Body of pancreas (tissue), 4 donors: Measurements from ENCODE around the gene SERBP1. TPM values are rescaled to one million over a fixed set of nuclear protein-coding genes. Genes with fewer than 3 reads are reported as not detected.
"Not testable (repeated sequence)": the region's sequence is repeated elsewhere in the genome, so short reads cannot be mapped to it uniquely, and the experiment has no call there.

Experiments
- ATAC-seq: fragments of 150-250 bp; one replicate; pipeline ENCODE4 v1.9.1; 2016
- DNase-seq, 4 donors: peaks; one replicate each; pipeline ENCODE4 v3.0.0-alpha.2; 2019
- H3K27ac ChIP-seq, 4 donors: fragments of 200-600 bp; sonication (generic); 1 replicate in 3 of 4; 2 replicates in 1 of 4; pipeline versions ENCODE4 v1.5.1 to v1.6.1; 2016 to 2019; ENCODE audit warnings: mild to moderate bottlenecking in 1 of 4, mixed read lengths in 1 of 4, moderate library complexity in 1 of 4
- H3K27me3 ChIP-seq, 2 donors: fragments of 200-600 bp; sonication (generic); one replicate each; pipeline ENCODE4 v1.6.0; 2016; ENCODE audit warnings: mild to moderate bottlenecking in 1 of 2
- H3K36me3 ChIP-seq, 2 donors: fragments of 200-600 bp; sonication (generic); replicated peaks in 1 of 2; 2 replicates each; pipeline ENCODE4 v1.5.1; 2016; ENCODE audit warnings: low read depth in 2 of 2; ENCODE audit not compliant: insufficient read depth in 1 of 2
- H3K4me1 ChIP-seq: fragments of 200-600 bp; sonication (generic); one replicate; pipeline ENCODE4 v1.6.0; 2016
- H3K4me3 ChIP-seq, 2 donors: fragments of 200-600 bp; sonication (generic); 1 replicate in 1 of 2; 2 replicates in 1 of 2; pipeline ENCODE4 v1.5.1; 2016 to 2019
- H3K9me3 ChIP-seq, 3 donors: fragments of 200-600 bp; sonication (generic); 1 replicate in 2 of 3; 2 replicates in 1 of 3; pipeline ENCODE4 v1.5.1; 2016
- POLR2A ChIP-seq, 3 donors: fragments of 450-650 bp; IDR thresholded peaks; one replicate each; pipeline ENCODE4 v1.6.1; 2016; ENCODE audit warnings: antibody characterized with exemption in 3 of 3, mild to moderate bottlenecking in 2 of 3
- WGBS, 2 donors: methylation state at CpG; one replicate each; pipeline ENCODE4 v1.1.5; 2017; 5-methylcytosine and 5-hydroxymethylcytosine counted together
- intact Hi-C: fragments of 100-400 bp; cut with DNase I; formaldehyde crosslinking; loops from one replicate; pipeline ENCODE4 v1.15.1; 2023
- total RNA-seq, 2 donors: library from RNA; depleted of rRNA; stranded (reverse); fragments of >200 nt; gene quantifications; one replicate each; pipeline ENCODE4 v1.1.0, GENCODE V29; 2016
- TF ChIP-seq, protein P1 (sequence below), 7 experiments: fragments of 450-650 bp in 4 of 7; fragments of 200-600 bp in 3 of 7; sonication (generic) in 3 of 7; IDR thresholded peaks; one replicate each; pipeline ENCODE4 v1.5.1; 2016 to 2019; ENCODE audit warnings: antibody characterized with exemption in 7 of 7

Gene SERBP1
- total RNA-seq, 2 donors from 2014 or later, result 77.5 to 123 TPM

DNA sequence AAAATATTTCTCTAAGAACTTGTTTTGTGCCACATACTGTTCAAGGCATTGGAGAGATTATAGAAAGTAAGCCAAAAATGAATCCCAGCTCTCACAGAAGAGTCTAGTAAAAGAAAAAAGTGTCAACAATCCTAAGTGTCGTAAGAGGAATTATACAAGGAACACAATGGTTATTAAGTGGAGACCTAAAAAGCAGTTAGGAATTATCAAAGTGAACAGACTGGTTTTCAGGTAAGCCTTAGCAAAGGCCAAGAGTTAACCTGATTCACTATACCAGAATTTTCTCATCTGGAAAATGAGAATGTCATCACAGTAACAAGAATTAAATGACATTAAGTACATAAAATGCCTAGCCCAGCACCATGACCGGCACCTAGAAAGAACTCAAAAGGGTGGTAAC, 15.6 kb downstream of the SERBP1 start:
- H3K36me3 ChIP-seq, result peaks cover 14 to 21% of the 10 kb centered on the region in 2 donors

DNA sequence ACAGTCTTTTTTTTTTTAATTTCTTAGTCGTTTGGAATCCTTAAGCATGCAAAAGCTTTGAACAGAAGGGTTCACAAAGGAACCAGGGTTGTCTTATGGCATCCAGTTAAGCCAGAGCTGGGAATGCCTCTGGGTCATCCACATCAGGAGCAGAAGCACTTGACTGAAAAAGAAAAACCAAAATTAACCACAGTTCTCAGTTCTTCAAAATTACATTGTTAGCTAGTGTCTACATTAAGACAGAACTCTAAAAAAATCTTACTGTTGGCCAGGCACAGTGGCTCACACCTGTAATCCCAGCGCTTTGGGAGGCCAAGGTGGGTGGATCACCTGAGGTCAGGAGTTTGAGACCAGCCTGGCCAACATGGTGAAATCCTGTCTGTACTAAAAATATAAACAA, 17.1 kb downstream of the SERBP1 start:
- WGBS, 2 donors, result 68 to 69% methylated on average over 2 of the region's 2 CpGs
- DNase-seq, H3K27ac ChIP-seq, intact Hi-C loops, H3K27me3 ChIP-seq, H3K4me1 ChIP-seq, H3K4me3 ChIP-seq, ATAC-seq, H3K9me3 ChIP-seq: not testable (repeated sequence)
- peaks cover 14 to 17% of the 10 kb centered on the region in 2 donors for H3K36me3 ChIP-seq

More for the DNA sequence above, 15.6 kb downstream of the SERBP1 start:
- no peak for TF ChIP-seq POLR2A (IDR thresholded peaks at IDR 0.05)
- TF ChIP-seq, protein P1, sequence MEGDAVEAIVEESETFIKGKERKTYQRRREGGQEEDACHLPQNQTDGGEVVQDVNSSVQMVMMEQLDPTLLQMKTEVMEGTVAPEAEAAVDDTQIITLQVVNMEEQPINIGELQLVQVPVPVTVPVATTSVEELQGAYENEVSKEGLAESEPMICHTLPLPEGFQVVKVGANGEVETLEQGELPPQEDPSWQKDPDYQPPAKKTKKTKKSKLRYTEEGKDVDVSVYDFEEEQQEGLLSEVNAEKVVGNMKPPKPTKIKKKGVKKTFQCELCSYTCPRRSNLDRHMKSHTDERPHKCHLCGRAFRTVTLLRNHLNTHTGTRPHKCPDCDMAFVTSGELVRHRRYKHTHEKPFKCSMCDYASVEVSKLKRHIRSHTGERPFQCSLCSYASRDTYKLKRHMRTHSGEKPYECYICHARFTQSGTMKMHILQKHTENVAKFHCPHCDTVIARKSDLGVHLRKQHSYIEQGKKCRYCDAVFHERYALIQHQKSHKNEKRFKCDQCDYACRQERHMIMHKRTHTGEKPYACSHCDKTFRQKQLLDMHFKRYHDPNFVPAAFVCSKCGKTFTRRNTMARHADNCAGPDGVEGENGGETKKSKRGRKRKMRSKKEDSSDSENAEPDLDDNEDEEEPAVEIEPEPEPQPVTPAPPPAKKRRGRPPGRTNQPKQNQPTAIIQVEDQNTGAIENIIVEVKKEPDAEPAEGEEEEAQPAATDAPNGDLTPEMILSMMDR (IDR thresholded peaks at IDR 0.05), result no peak
- ATAC-seq (no peak), DNase-seq (no peak)
- Histone ChIP-seq H3K27me3 (no peaks in the 10 kb centered on the region), H3K9me3 (no peaks in the 10 kb centered on the region), H3K27ac (no peak overlapping the region), H3K4me1 (no peaks in the 10 kb centered on the region), H3K4me3 (no peak overlapping the region)
- 94 to 95% methylated on average over 2 of the region's 2 CpGs for WGBS, 2 donors
- intact Hi-C loops, result no loop called here

DNA sequence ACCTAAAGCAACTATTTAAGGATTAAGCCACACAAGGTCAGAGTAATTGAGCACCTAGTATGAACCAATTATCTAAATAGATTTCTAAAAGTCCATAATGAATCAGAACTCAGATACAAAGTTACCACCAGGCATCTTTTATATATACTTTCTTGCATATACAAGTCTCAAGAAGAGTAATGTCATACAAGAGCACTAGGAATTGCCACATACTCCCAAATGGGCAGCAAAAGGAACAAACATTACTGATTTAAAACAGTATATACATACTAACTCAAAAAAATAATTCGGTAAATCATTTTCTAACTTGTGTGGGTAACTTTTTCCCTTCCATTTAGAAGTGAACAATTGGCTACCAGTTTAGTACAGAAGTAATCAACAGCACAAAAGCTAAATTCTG, 22.1 kb downstream of the SERBP1 start:
- no peak for ATAC-seq
- Histone ChIP-seq H3K27me3 (no peaks in the 10 kb centered on the region), H3K36me3 (peaks cover 2 to 10% of the 10 kb centered on the region in 2 donors), H3K4me3 (no peak overlapping the region), H3K27ac (no peak overlapping the region), H3K9me3 (no peaks in the 10 kb centered on the region), H3K4me1 (peaks cover 6% of the 10 kb centered on the region)
- TF ChIP-seq POLR2A (IDR thresholded peaks at IDR 0.05), result no peak
- TF ChIP-seq, protein P1 (IDR thresholded peaks at IDR 0.05), result no peak
- no peak for DNase-seq
- 97% methylated on average over 1 of the region's 1 CpG for WGBS, 2 donors
- intact Hi-C loops, result no loop called here

DNA sequence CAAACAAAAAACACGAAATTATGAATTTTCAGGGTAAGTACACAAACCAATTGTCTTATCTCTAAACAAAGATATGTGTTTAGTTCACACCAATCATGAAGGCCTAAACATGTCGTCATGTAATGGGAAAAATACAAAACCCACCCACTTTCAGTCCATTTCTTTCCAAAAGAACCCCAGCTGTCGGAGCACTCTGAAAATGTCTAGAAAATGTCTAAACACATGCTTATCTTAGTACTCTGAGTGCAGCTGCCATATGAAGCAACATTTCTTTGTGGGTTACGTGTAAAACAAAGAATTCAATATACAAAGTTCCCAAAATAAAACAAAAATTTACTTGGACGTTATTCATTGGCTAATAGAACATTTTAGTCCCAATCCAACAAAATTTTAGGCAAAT, 22.7 kb downstream of the SERBP1 start:
- H3K4me1 ChIP-seq, result peaks cover 6% of the 10 kb centered on the region
- no peaks in the 10 kb centered on the region for H3K9me3 ChIP-seq
- DNase-seq (no peak), ATAC-seq (no peak)
- no peaks in the 10 kb centered on the region for H3K27me3 ChIP-seq
- intact Hi-C loops, result no loop called here
- peaks cover 0 to 8% of the 10 kb centered on the region in 2 donors for H3K36me3 ChIP-seq
- H3K27ac ChIP-seq, result no peak overlapping the region
- TF ChIP-seq, protein P1 (IDR thresholded peaks at IDR 0.05), result no peak
- no peak for TF ChIP-seq POLR2A (IDR thresholded peaks at IDR 0.05)
- 78% methylated on average over 5 of the region's 5 CpGs for WGBS, 2 donors
- no peak overlapping the region for H3K4me3 ChIP-seq

DNA sequence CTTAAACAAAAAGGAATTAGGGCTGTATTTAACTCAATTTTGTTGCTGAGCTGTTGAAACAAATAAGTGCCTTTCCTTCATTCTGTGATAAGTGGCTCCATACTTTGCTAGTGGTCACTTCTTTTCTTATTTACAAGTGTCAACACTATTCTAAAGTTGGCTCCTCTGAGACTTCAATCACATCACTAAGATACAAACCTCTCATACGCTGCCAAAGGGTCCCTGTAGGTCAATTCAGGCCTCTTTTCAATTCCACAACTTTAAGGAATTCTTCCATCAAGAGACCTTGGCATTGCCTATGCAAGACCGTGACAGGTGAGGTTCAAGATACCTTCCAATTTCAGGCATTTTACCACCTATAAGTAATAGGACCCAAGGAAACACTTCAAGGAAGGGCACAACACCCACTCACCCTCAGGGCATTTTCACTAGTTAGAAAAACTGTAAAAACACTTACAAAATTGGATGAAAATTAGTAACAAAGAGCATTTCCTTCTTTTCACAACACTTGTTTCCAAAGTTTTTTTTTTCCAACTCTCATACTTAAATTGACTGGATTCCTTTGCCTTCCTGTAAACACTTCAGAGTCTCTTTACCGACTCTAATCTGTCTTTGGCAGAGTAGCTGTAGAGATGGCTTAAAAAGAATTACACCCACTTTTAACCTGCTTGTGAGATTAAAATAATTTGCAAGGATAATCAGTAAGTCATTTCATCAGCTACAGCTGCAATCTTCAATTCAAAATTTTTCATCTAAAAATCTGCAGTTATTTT, 24.5 kb downstream of the SERBP1 start:
- ATAC-seq (no peak), DNase-seq (no peak)
- Histone ChIP-seq H3K27ac (no peak overlapping the region), H3K4me1 (peaks cover 6% of the 10 kb centered on the region), H3K36me3 (no peaks in the 10 kb centered on the region), H3K4me3 (no peak overlapping the region), H3K9me3 (no peaks in the 10 kb centered on the region), H3K27me3 (no peaks in the 10 kb centered on the region)
- no peak for TF ChIP-seq POLR2A (IDR thresholded peaks at IDR 0.05)
- TF ChIP-seq, protein P1 (IDR thresholded peaks at IDR 0.05), result no peak
- intact Hi-C loops, result no loop called here
- WGBS, 2 donors, result 38 to 44% methylated on average over 3 of the region's 3 CpGs
